Retina (tissue), 1 donor: ENCODE data around the gene AFMID.

ENCODE experiments used
- DNase-seq: peaks from one replicate; pipeline ENCODE4 v3.0.0-alpha.2; 2016

AFMID gene

DNA sequence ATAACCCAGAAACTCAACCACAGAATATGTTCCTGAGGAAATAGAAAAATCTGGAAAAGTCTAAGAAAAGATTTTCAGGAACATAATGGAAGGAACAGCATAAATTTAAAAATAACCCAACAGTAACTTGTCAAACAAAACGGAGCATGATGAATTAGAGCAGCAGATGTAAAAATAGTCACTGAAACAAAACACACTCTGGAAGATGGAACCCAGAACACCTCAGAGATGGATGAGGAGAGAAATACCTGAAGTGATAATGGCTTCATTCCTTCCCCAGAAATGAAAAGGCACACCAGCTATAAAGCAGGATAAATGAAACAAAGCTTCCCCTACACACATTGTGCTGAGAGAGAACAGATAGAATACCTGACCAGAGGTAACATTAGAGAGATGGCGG is 6.7 kb upstream of the AFMID start:
- DNase-seq = no peak

DNA sequence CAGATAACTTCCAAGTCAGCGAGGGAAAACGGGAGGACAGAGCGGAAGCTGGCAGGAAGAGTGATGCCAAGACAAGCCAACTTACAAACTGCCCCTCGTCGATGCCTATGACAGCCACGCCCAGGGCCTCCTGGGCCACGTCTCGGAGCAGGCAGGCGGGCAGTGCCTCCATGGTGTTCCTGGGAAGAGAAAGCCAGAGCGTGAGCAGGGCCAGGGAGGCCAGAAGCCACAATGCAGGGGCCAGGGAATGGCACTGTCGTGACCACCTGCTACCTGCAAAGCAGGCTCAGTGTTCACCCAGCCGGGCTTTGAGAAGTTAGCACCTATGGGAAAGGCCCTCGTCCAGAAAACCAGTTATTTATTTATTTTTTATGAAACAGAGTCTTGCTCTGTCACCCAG is 4.7 kb upstream of the AFMID start:
- DNase-seq = no peak

DNA sequence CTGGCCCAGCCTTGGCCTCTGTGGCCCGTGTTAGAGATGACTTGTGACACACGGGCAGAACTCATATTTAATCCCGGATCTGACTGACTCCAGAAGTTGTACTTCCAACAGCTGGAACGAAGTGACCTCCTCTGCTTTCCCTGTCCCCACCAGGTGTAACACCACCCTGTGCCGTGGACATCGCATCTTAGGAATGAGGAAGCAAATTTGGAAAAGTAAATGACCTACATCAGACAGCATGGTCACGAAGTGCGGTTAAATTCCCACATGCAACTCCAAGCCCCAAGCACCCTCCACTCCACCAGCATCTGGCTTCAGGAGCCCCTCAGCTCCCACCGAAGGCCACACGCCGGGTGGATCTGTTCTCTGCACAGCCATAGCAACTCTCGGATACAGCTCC is 3.2 kb upstream of the AFMID start:
- no peak for DNase-seq

DNA sequence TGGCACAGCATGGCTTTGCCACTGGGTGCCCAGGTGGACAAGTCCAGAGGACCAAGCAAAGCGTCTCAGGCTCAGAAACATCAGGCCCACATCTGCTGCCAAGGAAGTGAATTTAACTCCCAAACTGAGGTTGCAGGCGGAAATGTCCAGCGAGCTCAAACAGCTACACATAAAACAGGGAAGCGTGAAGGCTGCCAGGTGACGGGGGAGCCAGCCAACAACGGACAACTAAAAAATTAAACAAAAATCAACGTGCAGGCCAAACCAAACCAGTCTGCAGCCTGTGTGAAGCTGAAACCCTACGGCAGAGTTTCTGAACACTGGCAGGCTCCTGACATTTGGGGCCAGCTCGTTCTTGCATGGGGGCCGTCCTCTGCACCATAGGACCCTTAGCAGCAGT is 2.8 kb upstream of the AFMID start:
- no peak for DNase-seq

DNA sequence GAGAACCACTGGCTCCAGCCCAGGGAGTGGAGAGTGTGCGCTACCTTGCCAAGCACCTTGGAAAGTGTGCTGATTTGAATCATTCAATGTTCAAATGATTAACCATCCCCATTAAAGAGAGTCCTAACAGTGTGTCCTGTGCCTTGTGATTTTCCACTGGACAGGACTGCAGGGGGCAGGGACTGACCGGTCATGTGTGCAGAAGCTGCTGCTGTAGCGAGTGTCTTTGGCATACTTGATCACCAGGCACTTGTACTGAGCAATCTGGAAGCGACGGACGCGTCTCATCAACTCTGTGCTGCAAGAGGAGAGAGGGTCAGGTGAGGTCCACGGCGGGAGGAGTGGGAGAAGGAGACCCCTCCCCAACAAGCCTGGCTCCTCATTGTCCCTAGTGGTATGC is 2.3 kb upstream of the AFMID start:
- DNase-seq = no peak

DNA sequence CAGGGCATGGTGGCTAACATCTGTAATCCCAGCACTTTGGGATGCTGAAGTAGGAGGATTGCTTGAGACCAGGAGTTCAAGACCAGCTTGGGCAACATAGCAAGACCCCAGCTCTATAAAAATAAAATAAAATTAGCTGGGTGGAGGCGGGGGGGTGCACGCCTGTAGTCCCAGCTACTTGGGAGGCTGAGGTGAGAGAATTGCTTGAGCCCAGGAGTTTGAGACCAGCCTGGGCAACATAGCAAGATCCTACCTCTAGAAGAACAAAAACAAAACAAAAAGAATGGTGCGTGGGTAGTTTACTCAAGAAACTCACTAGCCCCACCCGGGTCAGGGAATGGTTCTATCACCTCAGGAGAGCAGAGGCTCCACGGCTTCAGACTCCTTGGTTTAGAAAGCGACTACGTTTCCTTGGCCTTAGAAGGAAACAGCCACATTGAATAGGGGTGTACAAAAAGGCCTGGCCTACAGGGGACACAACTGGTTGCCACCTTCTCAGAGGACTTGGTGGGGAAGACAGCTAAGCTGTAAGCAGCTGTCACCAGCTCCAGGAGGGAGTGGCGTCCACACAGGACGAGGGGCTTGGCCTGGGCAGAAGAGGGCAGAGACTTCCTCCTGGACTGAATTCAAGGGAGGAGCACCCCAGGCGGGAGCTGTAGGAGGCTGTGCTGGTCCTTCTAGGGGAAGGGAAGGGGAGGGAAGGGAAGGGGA is 1.0 kb upstream of the AFMID start:
- no peak for DNase-seq

DNA sequence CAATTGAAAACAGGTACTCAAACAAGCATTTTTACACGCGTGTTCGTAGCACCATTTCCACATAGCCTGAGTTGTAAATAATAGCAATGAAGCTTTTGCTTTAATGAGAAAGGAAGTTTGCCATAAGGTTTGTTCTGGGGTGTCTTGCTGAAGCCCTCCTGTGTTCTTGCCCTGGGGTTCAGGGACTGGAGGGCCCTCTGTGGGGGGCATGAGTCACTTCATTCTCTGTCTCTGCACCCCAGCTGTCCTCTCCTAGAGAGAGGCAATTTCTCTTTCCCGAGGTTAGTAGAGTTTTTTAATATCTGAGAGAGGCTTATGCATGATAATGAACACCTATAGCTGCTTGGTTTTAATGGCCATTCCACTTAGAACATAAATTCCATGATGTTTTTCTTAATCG is 9.6 kb downstream of the AFMID start:
- no peak for DNase-seq

DNA sequence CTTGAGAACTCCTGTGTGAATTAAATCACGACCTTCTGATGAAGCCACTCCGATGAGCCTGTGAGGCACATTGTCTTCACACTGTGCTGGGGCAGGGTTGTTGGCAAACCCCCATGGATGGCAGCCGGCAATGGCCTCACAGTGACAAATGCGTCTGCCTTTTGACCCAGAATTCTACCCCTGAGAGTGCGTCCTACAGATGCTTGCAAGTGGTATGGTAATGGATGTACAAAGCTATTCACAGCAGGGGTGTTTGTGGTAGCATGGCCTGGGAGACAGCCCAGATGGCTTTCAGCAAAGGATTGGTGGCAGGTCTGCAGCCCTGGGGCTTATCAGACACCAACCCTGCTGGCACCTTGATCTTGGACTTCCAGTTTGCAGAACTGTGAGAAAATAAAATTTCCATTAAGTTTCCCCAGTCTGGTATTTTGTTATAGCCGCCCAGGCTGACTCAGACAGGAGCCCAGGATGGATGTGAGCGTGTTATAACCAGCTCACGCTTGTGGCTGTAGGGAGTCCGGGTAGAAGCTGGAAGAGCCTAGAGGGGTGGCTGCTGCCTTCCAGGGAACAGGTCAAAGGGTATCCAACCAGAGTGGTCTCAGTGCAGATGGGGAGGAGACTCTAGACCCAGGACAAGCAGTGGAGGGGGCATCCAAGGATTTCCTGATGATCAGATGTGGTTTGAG is 10.1 kb downstream of the AFMID start:
- DNase-seq = peak; percentile 68

DNA sequence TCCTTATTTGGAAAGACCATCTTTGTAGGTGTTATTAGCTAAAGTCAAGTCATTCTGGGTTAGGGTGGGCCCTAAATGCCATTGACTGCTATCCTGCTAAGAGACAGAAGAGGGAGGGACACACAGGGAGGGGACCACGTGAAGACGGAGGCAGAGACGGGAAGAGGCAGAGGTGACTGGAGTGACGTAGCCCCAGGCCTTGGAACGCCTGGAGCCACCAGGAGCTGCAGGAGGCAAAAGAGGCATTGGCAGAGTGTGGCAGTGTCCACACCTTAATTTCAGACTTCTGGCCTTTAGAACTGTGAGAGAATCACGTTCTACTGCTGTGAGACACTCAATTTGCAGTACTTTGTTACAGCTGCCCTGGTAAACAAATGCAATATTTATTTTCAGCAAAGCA is 13.3 kb downstream of the AFMID start:
- DNase-seq = no peak

DNA sequence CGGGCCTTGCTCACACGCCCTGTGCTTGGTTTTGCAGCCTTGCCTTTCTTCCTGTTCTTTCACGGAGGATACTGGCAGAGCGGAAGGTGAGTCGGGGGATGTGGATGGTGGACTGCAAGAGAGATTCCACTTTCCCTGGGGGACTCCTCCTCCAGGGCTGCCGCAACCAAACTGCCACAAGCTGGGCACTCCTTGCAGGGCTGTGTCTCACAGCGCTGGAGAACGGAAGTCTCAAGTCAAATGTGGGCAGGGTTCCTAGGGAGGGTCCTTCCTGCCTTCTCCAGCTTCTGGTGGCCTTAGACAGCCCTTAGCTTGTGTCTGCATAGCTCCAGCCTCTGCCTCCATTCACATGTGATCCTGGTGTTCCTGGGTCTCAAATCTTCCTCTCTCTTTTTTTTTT is 15.5 kb downstream of the AFMID start:
- DNase-seq = no peak

DNA sequence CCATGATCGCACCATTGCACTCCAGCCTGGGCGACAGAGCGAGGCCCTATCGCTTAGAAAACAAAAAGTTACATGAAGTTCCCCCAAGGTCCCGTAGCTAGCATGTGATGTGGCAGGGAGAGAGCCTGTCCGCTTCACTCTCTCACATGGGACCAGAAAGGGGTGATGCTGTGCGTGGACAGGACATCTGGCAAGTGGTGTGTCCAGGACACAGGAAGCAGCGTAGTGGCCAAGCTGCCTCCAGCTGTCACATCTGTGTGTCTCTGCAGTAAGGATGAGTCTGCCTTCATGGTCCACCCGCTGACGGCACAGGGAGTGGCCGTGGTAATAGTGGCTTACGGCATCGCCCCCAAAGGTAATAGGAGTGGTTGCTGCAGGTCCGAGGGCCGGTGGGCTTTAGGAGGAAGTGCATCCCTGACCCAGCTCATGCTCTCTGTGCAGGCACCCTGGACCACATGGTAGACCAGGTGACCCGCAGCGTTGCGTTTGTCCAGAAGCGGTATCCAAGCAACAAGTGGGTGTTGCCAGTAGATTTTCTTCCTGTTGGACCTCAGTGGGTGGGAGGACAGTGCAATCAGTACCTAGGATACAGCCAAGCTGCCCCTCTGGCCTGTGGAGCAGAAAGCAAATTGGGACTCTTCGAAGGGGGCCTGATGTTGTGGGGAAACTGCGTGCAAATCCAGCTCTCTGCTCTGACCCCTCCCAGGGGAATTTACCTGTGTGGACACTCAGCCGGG is 17.4 kb downstream of the AFMID start:
- DNase-seq = no peak

DNA sequence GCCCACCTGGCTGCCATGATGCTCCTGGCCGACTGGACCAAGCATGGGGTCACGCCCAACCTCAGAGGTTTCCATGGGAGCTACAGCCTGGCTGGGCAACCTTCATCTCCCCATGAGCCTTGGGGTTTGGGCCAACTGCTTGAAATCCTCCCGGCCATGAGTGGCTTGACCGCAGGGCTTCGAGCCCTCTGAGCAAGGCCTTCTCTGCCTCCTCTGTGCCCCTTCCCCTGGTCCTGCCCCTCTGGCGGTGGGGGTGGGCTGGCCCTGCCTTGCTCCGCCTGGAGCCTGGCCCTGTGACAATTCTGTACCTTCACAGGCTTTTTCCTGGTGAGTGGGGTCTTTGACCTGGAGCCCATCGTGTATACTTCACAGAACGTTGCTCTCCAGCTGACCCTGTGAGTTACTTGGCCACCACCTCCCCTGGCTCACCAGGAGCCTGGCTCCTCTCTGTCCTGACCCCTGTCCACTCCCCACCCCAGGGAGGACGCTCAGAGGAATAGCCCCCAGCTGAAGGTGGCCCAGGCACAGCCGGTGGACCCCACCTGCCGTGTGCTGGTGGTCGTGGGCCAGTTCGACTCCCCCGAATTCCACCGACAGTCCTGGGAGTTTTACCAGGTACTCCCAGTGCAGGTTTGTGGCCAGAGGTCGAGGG is 18.1 kb downstream of the AFMID start:
- DNase-seq = no peak

DNA sequence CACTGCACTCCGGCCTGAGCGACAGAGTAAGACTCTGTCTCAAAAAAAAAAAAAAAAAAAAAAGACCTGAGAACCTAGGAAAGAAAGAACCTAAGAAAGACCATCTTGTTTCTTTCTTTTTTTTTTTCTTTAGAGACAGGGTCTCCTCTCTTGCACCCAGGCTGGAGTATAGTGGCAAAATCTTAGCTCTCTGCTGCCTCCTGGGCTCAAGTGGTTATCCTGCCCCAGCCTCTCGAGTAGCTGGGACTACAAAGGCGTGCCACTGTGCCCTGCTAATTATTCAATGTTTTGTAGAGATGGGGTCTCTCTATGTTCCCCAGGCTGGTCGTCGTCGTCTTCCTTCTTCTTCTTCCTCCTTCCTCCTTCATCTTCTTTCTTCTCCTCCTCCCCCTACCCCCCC is 19.1 kb downstream of the AFMID start:
- DNase-seq = no peak

DNA sequence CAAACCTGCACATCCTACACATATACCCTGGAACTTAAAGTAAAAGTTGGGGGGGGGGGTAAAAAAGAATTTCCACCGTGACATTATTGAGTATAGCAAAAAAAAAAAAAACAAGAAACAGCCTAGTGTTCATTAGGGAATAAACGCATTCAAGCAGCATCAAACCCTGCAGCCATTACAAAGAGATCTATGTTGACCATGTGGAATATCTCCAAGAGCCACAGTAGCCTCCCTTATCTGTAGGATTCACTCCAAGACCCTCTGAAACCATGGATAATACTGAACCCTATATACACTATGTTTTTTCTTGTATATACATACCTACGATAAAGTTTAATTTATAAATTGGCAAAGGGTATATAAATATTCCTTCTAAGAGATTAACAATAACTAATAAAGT is 21.3 kb downstream of the AFMID start:
- no peak for DNase-seq

DNA sequence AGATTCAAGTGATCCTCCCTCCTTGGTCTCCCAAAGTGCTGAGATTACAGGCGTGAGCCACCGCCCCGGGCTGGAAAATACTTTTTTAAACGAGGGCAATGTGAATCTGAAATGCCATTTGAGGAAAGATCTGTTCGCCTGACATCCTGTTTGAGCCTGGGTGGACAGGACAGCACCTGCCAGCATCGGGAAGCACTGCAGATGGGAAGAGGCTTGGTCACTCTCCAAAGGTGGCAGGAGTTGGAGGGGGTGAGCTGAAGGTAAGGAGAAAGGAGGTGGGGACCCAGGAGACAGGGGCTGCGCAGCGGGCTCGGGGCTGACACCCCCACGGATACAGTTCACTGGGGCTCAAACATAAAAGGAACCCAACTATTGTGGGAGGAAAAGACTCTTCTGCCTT is 22.9 kb downstream of the AFMID start:
- no peak for DNase-seq

DNA sequence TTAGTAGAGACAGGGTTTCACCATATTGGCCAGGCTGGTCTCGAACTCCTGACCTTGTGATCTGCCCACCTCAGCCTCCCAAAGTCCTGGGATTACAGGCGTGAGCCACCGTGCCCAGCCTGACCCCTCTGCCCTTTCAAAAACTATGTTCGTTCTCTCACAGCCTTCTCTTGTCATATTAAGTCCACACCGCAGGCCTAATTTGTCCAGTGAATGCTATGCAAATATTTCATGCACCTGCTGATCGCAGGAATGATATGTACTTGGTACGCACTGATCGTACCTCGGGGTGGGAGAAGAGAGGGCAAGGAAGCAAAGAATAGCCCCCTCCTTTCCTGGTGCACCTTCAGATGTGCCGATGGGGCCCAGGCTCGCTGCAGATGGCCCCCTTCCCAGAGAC is 23.9 kb downstream of the AFMID start:
- DNase-seq = no peak

DNA sequence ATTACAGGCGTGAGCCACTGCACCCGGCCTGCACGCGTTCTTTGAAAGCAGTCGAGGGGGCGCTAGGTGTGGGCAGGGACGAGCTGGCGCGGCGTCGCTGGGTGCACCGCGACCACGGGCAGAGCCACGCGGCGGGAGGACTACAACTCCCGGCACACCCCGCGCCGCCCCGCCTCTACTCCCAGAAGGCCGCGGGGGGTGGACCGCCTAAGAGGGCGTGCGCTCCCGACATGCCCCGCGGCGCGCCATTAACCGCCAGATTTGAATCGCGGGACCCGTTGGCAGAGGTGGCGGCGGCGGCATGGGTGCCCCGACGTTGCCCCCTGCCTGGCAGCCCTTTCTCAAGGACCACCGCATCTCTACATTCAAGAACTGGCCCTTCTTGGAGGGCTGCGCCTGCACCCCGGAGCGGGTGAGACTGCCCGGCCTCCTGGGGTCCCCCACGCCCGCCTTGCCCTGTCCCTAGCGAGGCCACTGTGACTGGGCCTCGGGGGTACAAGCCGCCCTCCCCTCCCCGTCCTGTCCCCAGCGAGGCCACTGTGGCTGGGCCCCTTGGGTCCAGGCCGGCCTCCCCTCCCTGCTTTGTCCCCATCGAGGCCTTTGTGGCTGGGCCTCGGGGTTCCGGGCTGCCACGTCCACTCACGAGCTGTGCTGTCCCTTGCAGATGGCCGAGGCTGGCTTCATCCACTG is 27.0 kb downstream of the AFMID start, which contains the start of gene BIRC5:
TSS of gene BIRC5 (plus strand) at position 238 of the 690 bp plus-strand sequence. CDS start at position 302, 64 bp downstream.
- peak; percentile 92 for DNase-seq

DNA sequence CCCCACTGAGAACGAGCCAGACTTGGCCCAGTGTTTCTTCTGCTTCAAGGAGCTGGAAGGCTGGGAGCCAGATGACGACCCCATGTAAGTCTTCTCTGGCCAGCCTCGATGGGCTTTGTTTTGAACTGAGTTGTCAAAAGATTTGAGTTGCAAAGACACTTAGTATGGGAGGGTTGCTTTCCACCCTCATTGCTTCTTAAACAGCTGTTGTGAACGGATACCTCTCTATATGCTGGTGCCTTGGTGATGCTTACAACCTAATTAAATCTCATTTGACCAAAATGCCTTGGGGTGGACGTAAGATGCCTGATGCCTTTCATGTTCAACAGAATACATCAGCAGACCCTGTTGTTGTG is 27.5 kb downstream of the AFMID start:
- DNase-seq = no peak

DNA sequence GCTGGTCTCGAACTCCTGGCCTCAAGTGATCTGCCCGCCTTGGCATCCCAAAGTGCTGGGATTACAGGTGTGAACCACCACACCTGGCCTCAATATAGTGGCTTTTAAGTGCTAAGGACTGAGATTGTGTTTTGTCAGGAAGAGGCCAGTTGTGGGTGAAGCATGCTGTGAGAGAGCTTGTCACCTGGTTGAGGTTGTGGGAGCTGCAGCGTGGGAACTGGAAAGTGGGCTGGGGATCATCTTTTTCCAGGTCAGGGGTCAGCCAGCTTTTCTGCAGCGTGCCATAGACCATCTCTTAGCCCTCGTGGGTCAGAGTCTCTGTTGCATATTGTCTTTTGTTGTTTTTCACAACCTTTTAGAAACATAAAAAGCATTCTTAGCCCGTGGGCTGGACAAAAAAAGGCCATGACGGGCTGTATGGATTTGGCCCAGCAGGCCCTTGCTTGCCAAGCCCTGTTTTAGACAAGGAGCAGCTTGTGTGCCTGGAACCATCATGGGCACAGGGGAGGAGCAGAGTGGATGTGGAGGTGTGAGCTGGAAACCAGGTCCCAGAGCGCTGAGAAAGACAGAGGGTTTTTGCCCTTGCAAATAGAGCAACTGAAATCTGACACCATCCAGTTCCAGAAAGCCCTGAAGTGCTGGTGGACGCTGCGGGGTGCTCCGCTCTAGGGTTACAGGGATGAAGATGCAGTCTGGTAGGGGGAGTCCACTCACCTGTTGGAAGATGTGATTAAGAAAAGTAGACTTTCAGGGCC is 32.4 kb downstream of the AFMID start:
- no peak for DNase-seq

DNA sequence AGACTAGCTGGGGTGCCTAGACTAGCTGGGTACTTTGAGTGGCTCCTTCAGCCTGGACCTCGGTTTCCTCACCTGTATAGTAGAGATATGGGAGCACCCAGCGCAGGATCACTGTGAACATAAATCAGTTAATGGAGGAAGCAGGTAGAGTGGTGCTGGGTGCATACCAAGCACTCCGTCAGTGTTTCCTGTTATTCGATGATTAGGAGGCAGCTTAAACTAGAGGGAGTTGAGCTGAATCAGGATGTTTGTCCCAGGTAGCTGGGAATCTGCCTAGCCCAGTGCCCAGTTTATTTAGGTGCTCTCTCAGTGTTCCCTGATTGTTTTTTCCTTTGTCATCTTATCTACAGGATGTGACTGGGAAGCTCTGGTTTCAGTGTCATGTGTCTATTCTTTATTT is 35.9 kb downstream of the AFMID start:
- no peak for DNase-seq

DNA sequence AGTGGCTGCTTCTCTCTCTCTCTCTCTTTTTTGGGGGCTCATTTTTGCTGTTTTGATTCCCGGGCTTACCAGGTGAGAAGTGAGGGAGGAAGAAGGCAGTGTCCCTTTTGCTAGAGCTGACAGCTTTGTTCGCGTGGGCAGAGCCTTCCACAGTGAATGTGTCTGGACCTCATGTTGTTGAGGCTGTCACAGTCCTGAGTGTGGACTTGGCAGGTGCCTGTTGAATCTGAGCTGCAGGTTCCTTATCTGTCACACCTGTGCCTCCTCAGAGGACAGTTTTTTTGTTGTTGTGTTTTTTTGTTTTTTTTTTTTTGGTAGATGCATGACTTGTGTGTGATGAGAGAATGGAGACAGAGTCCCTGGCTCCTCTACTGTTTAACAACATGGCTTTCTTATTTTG is 36.6 kb downstream of the AFMID start:
- no peak for DNase-seq
